Measurements from ENCODE around the gene MYH16.

DNA sequence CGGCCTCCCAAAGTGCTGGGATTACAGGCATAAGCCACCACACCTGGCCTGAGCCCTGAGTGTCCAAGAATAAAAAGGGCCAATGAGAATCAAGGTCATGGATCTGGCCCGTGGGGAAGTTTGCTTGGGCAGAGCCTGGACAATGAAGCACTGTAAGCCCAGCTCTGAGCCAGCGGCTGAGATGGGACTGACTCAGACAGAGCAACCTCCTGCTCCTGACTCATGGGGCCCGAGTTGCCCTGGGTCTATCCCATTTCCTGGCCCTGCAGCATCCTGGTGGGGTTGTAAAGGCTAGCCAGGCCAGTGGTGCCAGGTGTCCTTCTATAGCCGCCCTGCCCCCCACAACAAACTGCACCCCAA is 5.2 kb upstream of the MYH16 start:
- TF ChIP-seq, protein P1, sequence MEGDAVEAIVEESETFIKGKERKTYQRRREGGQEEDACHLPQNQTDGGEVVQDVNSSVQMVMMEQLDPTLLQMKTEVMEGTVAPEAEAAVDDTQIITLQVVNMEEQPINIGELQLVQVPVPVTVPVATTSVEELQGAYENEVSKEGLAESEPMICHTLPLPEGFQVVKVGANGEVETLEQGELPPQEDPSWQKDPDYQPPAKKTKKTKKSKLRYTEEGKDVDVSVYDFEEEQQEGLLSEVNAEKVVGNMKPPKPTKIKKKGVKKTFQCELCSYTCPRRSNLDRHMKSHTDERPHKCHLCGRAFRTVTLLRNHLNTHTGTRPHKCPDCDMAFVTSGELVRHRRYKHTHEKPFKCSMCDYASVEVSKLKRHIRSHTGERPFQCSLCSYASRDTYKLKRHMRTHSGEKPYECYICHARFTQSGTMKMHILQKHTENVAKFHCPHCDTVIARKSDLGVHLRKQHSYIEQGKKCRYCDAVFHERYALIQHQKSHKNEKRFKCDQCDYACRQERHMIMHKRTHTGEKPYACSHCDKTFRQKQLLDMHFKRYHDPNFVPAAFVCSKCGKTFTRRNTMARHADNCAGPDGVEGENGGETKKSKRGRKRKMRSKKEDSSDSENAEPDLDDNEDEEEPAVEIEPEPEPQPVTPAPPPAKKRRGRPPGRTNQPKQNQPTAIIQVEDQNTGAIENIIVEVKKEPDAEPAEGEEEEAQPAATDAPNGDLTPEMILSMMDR (IDR thresholded peaks at IDR 0.05), result no peak
- TF ChIP-seq POLR2AphosphoS5 (IDR thresholded peaks at IDR 0.05), result no peak
